GM20431 (cell line): ENCODE measurements around the gene SNX9.
"Not testable (repeated sequence)": the region's sequence is repeated elsewhere in the genome, so short reads cannot be mapped to it uniquely, and the experiment has no call there.

Experiments
- in situ Hi-C: fragments of 300-500 bp; cut with MseI, MboI; formaldehyde crosslinking; loops from one replicate; pipeline ENCODE4 v1.15.0; 2020; ENCODE audit warnings: low sequenced_read_pairs; ENCODE audit not compliant: unreplicated experiment

Gene SNX9

GRCh38 chr6:157944983-157945931 is 122.2 kb downstream of the SNX9 start:
- in situ Hi-C loops, result no loop called here

- in situ Hi-C loops, result no loop called here
These were observed 123.1 kb downstream of the SNX9 start for GRCh38 chr6:157946053-157946617.

- in situ Hi-C loops, result no loop called here
These were observed 124.0 kb downstream of the SNX9 start for GRCh38 chr6:157946865-157947532.

- in situ Hi-C loops, result not testable (repeated sequence)
These were observed 127.9 kb downstream of the SNX9 start for GRCh38 chr6:157950899-157951298.

- in situ Hi-C loops, result no loop called here
These were observed 128.8 kb downstream of the SNX9 start for GRCh38 chr6:157951828-157952227.

- in situ Hi-C loops, result no loop called here
These were observed 129.9 kb downstream of the SNX9 start for GRCh38 chr6:157952861-157953351.

GRCh38 chr6:157953580-157954091 is 130.6 kb downstream of the SNX9 start:
- in situ Hi-C loops, result no loop called here

GRCh38 chr6:157954150-157955117 is 131.4 kb downstream of the SNX9 start:
- in situ Hi-C loops, result no loop called here

GRCh38 chr6:157955675-157956074 is 132.6 kb downstream of the SNX9 start:
- in situ Hi-C loops, result no loop called here

- in situ Hi-C loops, result no loop called here
These were observed 133.2 kb downstream of the SNX9 start for GRCh38 chr6:157956171-157956730.

- in situ Hi-C loops, result no loop called here
These were observed 136.6 kb downstream of the SNX9 start for GRCh38 chr6:157959451-157960227.

- in situ Hi-C loops, result no loop called here
These were observed 138.2 kb downstream of the SNX9 start for GRCh38 chr6:157961153-157961831.

GRCh38 chr6:157961832-157962575 is 139.0 kb downstream of the SNX9 start:
- in situ Hi-C loops, result no loop called here

GRCh38 chr6:157962601-157963302 is 139.7 kb downstream of the SNX9 start:
- in situ Hi-C loops, result no loop called here

GRCh38 chr6:157964100-157964499 is 141.1 kb downstream of the SNX9 start:
- in situ Hi-C loops, result no loop called here

- in situ Hi-C loops, result no loop called here
These were observed 142.3 kb downstream of the SNX9 start for GRCh38 chr6:157965387-157965786.

- in situ Hi-C loops, result no loop called here
These were observed 143.5 kb downstream of the SNX9 start for GRCh38 chr6:157966589-157966977.
